ENCODE data around the gene HOXC4.
"Not testable (repeated sequence)": the region's sequence is repeated elsewhere in the genome, so short reads cannot be mapped to it uniquely, and the experiment has no call there.

Gene HOXC4

GRCh38 chr12:54042033-54042432 lies 11.6 kb upstream of the HOXC4 start:
- not testable (repeated sequence) for DNase-seq

- no peak for DNase-seq
Observed at GRCh38 chr12:54042970-54043853, 10.4 kb upstream of the HOXC4 start.

DNA sequence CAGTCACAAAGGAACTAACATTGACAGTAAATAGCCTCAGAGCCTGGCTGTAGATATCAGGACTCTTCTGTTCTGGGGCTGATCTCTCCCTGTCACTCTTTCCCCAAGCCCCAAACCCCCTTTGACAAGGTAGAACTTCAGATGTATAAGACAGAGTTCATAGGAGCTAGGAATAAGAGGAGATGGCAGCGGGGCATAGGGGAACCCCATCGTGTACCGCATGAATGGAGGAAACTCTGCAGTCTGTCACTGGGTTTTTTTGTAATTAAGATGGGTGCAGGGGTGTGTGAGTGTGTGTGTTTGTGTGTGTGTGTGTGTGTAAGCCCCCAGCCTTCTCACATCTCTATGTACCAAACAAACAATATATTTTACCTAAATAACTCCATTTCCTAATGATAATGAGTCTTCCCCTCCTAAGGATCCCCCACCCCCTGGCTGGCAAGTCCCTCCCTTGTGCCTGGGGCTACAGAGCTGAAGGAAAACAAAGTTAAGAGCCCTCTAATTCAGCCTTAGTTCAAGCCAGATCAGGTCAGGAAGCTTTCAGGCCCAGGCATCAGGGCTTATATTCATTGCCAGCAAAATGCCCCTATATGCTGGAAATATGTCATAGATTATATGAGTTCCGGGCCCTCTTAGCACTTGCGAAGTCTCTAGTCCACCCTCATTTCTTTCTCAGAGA lies 9.1 kb upstream of the HOXC4 start:
- no peak for DNase-seq

DNA sequence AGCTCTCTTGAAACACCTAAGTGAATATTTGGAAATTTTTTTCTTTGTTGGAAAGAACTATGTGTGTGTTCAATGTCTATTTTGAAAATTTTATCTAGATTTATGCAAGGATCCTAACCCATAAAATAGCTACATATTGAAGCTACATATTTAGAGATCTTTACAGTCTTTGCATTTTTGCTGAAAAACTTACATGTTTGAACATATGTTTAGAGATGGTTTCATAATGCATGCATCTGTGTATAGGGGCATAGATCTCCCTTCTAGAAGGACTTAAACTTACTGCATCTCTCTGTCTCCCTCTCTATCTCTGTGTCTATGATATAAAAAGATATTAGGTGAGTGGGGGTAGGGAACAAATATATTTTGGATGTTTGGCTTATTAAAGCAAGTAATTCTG lies 8.2 kb upstream of the HOXC4 start:
- no peak for DNase-seq

- DNase-seq = no peak
Observed at GRCh38 chr12:54045868-54046521, 7.6 kb upstream of the HOXC4 start.

DNA sequence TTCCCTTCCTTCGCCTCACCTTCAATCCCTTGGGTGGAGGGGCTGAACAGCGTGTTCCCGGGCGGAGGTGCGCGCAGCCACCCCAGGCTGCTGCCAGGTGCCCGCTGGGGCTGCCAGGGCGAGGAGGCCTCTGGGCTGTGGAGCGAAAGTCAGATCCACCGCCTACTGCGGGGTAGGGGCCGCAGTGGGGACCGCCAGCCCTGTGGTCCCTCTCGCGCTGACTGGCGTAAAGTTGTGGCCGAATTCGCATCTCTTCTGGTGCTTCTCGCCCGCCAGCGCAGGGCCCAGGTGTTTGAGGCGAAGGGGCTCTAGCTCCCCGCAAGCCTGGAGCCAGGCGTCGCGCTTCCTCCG lies 6.9 kb upstream of the HOXC4 start:
- DNase-seq = no peak

- DNase-seq = no peak
Observed at GRCh38 chr12:54047160-54047963, 6.3 kb upstream of the HOXC4 start.

- DNase-seq = no peak
Observed at GRCh38 chr12:54047964-54048303, 5.7 kb upstream of the HOXC4 start.

- no peak for DNase-seq
Observed at GRCh38 chr12:54048406-54049093, 5.1 kb upstream of the HOXC4 start.

DNA sequence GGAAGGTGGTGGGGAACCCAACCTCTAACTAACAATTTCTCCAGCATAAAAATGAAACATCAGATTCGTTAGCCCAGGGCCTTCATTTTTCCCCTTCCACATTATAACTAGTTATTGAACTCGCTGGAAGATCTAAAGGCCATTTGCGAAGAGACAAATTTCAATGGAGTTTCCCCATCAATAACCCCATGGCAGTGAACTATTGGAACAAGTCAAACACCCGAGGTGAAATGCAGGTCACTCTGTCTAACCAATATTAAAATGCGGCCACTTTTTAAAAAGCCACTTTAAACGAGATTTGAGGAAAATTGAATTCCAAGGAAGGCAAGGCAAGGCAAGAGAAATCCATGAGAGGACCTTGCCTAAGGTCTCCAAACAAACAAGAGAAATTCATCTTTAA lies 4.5 kb upstream of the HOXC4 start:
- no peak for DNase-seq

- DNase-seq = no peak
Observed at GRCh38 chr12:54050482-54050810, 3.2 kb upstream of the HOXC4 start.

- no peak for DNase-seq
Observed at GRCh38 chr12:54051026-54051842, 2.4 kb upstream of the HOXC4 start.

DNA sequence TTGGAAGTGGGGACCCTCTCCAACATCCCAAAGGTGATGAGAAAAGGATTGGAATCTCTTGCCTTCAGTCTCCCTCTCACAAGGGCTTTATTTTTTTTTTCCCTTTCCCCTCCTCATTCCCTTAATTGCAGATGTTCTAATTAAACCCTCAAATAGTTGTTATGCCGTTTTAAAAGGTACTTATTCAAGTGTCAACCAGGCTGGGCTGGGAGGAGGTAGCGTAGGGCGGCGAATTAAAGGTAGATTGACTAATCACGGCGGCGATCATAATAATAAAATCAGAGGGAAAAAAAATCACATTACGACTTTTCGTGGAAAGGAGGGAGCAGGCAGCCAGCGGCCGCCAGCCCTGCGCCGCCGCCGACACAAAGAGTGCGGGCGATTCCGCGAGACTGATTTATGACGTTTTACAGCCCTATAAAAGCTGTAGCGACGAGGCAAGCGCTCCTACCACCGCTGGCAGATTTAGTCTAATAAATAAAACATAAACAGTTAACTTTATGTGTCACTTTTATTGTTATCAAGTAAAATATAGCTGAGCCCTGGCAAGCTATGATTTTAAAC lies 1.7 kb upstream of the HOXC4 start:
- no peak for DNase-seq

GRCh38 chr12:54052438-54053002 lies 1.1 kb upstream of the HOXC4 start:
- no peak for DNase-seq

DNA sequence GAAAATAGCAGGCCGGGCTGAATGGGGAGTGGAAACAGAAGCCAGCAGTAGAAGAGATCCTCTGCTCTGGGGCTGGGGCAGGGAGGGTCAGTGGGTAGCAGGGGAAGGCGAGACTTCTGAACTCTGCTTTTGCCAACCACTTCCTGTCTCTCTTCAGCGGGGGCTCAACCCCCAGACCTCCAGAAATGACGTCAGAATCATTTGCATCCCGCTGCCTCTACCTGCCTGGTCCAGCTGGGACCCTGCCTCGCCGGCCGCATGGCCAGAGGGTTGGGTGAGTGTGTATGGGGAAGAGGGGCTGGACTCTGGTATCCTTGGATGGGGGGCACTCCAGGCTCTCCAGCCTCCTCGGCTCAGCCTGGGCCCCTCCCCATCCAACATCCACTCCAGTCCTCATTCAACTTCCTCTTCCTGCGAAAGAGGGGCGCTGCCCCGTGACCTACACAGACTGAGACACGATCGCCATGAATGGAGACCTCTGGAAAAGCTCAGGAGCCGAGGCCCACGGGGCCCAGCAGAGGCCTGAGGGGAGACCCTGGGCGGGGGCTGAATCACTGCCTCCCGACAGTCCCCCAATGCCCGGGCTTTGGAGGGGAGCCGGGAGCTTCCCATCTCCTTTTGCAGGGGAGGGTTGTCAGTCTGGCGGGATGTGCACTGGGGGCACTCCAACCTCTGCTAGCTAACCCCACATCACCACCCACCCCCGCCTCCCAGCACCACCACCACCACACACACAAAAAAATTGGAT lies 458 bp upstream of the HOXC4 start:
- DNase-seq = no peak

DNA sequence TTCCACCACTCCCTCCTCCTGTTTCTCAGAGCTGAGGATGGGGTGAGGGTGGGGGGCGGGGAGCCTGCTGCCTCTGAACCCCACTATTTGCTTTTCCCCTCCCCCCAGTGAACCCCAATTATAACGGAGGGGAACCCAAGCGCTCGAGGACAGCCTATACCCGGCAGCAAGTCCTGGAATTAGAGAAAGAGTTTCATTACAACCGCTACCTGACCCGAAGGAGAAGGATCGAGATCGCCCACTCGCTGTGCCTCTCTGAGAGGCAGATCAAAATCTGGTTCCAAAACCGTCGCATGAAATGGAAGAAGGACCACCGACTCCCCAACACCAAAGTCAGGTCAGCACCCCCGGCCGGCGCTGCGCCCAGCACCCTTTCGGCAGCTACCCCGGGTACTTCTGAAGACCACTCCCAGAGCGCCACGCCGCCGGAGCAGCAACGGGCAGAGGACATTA lies 1.1 kb downstream of the HOXC4 start:
- no peak for DNase-seq

- DNase-seq = no peak
Observed at GRCh38 chr12:54055552-54055951, 1.9 kb downstream of the HOXC4 start.

DNA sequence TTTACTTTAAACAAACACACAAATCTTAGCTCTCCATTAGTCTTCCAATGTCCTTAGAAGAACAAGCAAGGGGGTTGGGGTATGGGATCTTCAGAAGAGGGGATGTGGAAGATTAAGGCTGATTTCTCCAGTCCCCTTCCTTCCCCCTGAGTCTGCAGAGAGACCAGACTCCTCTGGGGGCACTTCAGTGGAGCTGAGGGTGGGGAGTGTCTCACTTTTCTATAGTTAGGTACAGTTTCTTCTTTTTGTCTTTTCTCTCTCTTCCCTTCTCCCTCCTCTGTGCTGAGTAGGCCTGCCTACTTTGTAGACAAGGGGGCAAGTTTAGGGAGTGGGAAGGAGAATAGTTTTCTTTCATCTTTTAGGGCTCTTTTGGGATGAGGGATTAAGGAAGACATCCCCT lies 2.5 kb downstream of the HOXC4 start:
- DNase-seq = no peak

- no peak for DNase-seq
Observed at GRCh38 chr12:54058128-54058768, 4.6 kb downstream of the HOXC4 start.

DNA sequence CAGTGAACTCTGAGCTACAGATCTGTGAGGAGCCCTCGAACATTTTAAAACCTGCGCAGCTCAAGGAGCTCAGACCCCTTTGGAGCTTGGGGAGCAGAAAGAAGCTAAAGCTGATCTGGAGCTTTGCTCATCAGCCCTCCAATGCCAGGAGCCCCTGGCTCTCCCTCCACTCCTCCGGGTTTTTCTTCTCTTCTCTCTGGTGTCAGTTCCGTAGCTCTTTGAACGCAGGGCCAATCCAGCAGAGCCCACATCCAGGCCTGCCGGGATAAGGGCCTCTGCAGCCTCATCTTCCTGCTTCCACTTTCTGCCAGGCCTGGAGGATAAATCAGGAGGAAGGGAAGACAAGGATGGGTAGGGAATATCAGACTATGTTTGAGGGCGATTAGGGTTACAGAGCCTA lies 6.0 kb downstream of the HOXC4 start:
- no peak for DNase-seq
